Fibroblast of the aortic adventitia (primary cell): ENCODE data around the gene ATP8A2. TPM values are rescaled to one million over a fixed set of nuclear protein-coding genes. Genes with fewer than 3 reads are reported as not detected.

Source experiments
- DNase-seq: peaks from one replicate; pipeline ENCODE4 v3.0.0-alpha.2; 2010; ENCODE audit warnings: low read depth
- H3K4me3 ChIP-seq: 2 replicates; pipeline ENCODE4 v1.5.1; 2011; ENCODE audit warnings: low read depth, mild to moderate bottlenecking, control low read depth, low read length, moderate library complexity
- CTCF ChIP-seq: IDR thresholded peaks from 2 replicates; pipeline ENCODE4 v1.5.1; 2011; ENCODE audit warnings: mild to moderate bottlenecking, low read length, control low read depth, inconsistent platforms; ENCODE audit not compliant: insufficient read depth
- total RNA-seq: library from RNA; depleted of rRNA; stranded (reverse); fragments of >200 nt; gene quantifications from 2 replicates; pipeline ENCODE4 v1.2.3, GENCODE V29; 2012; ENCODE audit warnings: low replicate concordance

Gene ATP8A2
- total RNA-seq, 1 donor, result under 0.01 TPM

DNA sequence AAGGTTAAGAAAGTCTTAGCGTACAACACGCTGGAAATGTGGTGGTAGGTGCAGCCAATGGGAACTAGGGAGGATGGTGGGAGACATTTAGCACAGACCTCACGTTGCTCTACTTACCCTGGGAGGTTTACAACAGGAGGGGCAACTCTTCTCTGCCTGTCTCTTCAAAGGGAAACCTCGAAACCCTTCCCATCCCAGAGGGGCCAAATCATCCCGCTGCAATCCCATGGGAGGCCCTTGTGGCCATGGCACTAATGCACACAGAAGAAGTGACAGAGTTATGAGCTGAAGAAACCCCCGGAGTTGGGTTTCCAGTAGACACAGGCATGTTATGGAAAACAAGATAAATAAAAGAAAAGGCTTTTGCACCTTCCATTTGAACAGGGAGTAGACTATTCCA is 644.4 kb downstream of the ATP8A2 start:
- DNase-seq, result no peak
- H3K4me3 ChIP-seq, result no peak overlapping the region
- no peak for TF ChIP-seq CTCF

- no peak for DNase-seq
- H3K4me3 ChIP-seq, result no peak overlapping the region
- TF ChIP-seq CTCF, result no peak
Observed at GRCh38 chr13:26017196-26017921, 645.6 kb downstream of the ATP8A2 start.

GRCh38 chr13:26017932-26018665 is 646.3 kb downstream of the ATP8A2 start:
- peak; percentile 4 for DNase-seq
- no peak for TF ChIP-seq CTCF

GRCh38 chr13:26019251-26019650 is 647.5 kb downstream of the ATP8A2 start:
- no peak overlapping the region for H3K4me3 ChIP-seq
- no peak for TF ChIP-seq CTCF
- DNase-seq, result no peak

More at GRCh38 chr13:26017932-26018665, 646.3 kb downstream of the ATP8A2 start:
- no peak overlapping the region for H3K4me3 ChIP-seq

DNA sequence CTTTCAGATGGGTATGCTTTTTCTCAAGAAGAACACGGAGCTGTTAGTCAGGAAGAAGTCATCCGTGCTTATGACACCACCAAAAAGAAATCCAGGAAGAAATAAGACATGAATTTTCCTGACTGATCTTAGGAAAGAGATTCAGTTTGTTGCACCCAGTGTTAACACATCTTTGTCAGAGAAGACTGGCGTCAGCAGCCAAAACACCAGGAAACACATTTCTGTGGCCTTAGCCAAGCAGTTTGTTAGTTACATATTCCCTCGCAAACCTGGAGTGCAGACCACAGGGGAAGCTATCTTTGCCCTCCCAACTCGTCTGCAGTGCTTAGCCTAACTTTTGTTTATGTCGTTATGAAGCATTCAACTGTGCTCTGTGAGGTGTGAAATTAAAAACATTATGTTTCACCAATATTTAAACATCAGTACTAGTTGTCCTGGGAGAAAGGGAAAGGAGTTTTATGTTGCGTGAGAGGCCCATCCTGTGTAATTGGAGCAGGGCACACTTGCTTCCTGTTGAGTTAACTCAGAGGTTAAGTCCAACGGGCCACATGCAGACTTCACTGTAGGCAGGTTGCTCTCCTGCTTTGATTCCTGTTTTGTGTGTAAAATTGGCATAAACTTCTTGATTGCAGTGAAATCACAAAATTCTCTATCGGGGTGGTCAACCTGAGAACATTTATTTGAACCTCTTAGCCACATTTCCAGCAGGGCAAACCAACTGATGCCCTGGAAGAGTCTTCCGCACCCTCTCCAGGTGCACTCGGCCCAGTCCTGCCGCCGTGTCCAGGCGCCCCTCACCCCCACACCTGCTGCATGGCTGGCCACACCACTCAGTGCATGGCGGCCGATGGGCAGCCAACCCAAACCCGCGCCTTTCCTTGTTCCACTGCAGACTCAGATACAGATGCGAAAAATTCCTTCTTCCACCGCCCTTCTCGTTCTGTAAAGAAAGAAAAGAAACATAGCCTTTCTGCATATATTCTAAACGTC is 648.4 kb downstream of the ATP8A2 start:
- DNase-seq, result peak; percentile 35
- H3K4me3 ChIP-seq, result no peak overlapping the region
- TF ChIP-seq CTCF, result no peak

GRCh38 chr13:26020891-26021290 is 649.1 kb downstream of the ATP8A2 start:
- H3K4me3 ChIP-seq, result no peak overlapping the region
- no peak for DNase-seq
- no peak for TF ChIP-seq CTCF
